ENCODE data around the gene SPRED1. TPM values are rescaled to one million over a fixed set of nuclear protein-coding genes. Genes with fewer than 3 reads are reported as not detected.

Gene SPRED1
- total and polyA plus RNA-seq, 11 donors, result 3.3 to 34.8 (median 9.7) TPM

GRCh38 chr15:38377636-38378035, 125.0 kb downstream of the SPRED1 start:
- Histone ChIP-seq H3K4me1 (peaks cover 0 to 54% (median 41%) of the 10 kb centered on the region in 12 donors), H3K27me3 (no peaks in the 10 kb centered on the region), H3K9me3 (no peaks in the 10 kb centered on the region), H3K27ac (peak overlapping the region in 11 of 12 donors; percentile 19 to 84 (median 59)), H3K4me3 (no peak overlapping the region), H3K36me3 (no peaks in the 10 kb centered on the region)
- WGBS, 4 donors, result 31 to 49% (median 35%) methylated on average over 1 of the region's 1 CpG
- DNase-seq (no peak), ATAC-seq (peak in 3 of 4 donors; percentile 17 to 50 (median 36))
- intact Hi-C loops (cut with DNase I), result loop anchor here in 2 of 10 donors (5.0 to 10.0 kb wide), 2 partner anchors 125 to 303 kb away; partner anchors contain the start of gene SPRED1 (in 1 of the 2)
- TF ChIP-seq POLR2A (IDR thresholded peaks at IDR 0.05) (no peak), CTCF (IDR thresholded peaks at IDR 0.05) (no peak)

- ATAC-seq (peak; percentile 47 to 86 (median 79)), DNase-seq (peak; percentile 76 to 84 (median 80))
- TF ChIP-seq POLR2A (IDR thresholded peaks at IDR 0.05) (no peak), CTCF (IDR thresholded peaks at IDR 0.05) (no peak)
- Histone ChIP-seq H3K4me3 (peak overlapping the region in 1 of 12 donors; percentile 1), H3K36me3 (no peaks in the 10 kb centered on the region), H3K9me3 (no peaks in the 10 kb centered on the region), H3K4me1 (peaks cover 0 to 54% (median 41%) of the 10 kb centered on the region in 12 donors), H3K27ac (peak overlapping the region in 11 of 12 donors; percentile 22 to 84 (median 59)), H3K27me3 (no peaks in the 10 kb centered on the region)
- 8 to 16% (median 11%) methylated on average over 10 of the region's 10 CpGs for WGBS, 4 donors
- intact Hi-C loops (cut with DNase I), result loop anchor here in 2 of 10 donors (5.0 to 10.0 kb wide), 2 partner anchors 126 to 303 kb away; partner anchors contain the start of gene SPRED1 (in 1 of the 2)
These were observed 125.5 kb downstream of the SPRED1 start for GRCh38 chr15:38378161-38378560.

GRCh38 chr15:38389924-38390542, 137.4 kb downstream of the SPRED1 start:
- ATAC-seq (peak in 2 of 4 donors; percentile 56 to 63), DNase-seq (peak in 4 of 5 donors; percentile 36 to 64 (median 54))
- TF ChIP-seq POLR2A (IDR thresholded peaks at IDR 0.05) (no peak), CTCF (IDR thresholded peaks at IDR 0.05) (peak; percentile 66 to 88 (median 77))
- no peak overlapping the region for H3K4me3 ChIP-seq
- H3K4me1 ChIP-seq, result no peaks in the 10 kb centered on the region
- no peaks in the 10 kb centered on the region for H3K36me3 ChIP-seq
- no peaks in the 10 kb centered on the region for H3K27me3 ChIP-seq
- peaks cover 0 to 7% (median 0%) of the 10 kb centered on the region in 12 donors for H3K9me3 ChIP-seq
- intact Hi-C loops (cut with DNase I), result loop anchor here in 6 of 10 donors (5.0 to 10.0 kb wide), 3 partner anchors 388 to 395 kb away; no protein-coding TSS in a partner anchor
- no peak overlapping the region for H3K27ac ChIP-seq
- WGBS, 4 donors, result 69 to 71% (median 71%) methylated on average over 3 of the region's 3 CpGs

GRCh38 chr15:38391191-38391590, 138.6 kb downstream of the SPRED1 start:
- WGBS, 4 donors, result 70 to 77% (median 73%) methylated on average over 2 of the region's 2 CpGs
- intact Hi-C loops (cut with DNase I), result loop anchor here in 5 of 10 donors (5.0 to 10.0 kb wide), 3 partner anchors 389 to 396 kb away; no protein-coding TSS in a partner anchor
- ATAC-seq (no peak), DNase-seq (no peak)
- Histone ChIP-seq H3K27me3 (no peaks in the 10 kb centered on the region), H3K27ac (no peak overlapping the region), H3K4me1 (no peaks in the 10 kb centered on the region), H3K9me3 (peaks cover 0 to 4% (median 0%) of the 10 kb centered on the region in 12 donors), H3K4me3 (no peak overlapping the region), H3K36me3 (no peaks in the 10 kb centered on the region)
- TF ChIP-seq POLR2A (IDR thresholded peaks at IDR 0.05) (no peak), CTCF (IDR thresholded peaks at IDR 0.05) (no peak)

All from heart left ventricle (tissue), 16 donors.